ENCODE measurements around the gene PTPRJ.

DNA sequence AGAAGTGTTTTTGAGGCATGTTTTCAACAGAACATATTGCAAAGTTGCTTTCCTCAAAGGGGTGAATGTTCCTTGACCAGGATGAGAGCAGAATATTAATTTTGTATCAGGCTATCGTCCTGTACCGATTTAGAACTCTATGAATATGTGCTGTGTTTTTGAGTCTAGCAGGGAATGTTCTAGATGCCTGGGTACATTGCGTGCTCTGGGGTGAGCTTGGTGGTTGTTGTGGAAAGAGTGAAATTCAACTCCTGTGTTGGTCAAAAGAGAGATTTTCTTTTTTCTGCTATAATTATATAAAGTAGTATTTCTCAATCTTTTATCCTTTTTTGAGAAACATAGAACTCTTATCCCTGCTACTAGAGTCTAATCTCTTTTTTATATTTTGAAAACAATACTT, 185.1 kb downstream of the PTPRJ start:
- no peak for TF ChIP-seq POLR2A (IDR thresholded peaks at IDR 0.05; ENCODE audit: low read length)
- no peak for TF ChIP-seq GATA1 (IDR thresholded peaks at IDR 0.05; ENCODE audit: low read depth, low read length)

All from erythroblast (primary cell).